KMS-11 (cell line): Measurements from ENCODE around the gene MFSD2A.

Experiments used
- H2AFZ ChIP-seq: fragments of 200-600 bp; sonication (generic); 2 replicates; pipeline ENCODE4 v1.6.1; 2016; ENCODE audit warnings: antibody characterized with exemption, mixed run types, low read depth
- H3K27ac ChIP-seq: fragments of 200-600 bp; sonication (generic); 2 replicates; pipeline ENCODE4 v1.6.1; 2016; ENCODE audit warnings: mild to moderate bottlenecking, mixed run types
- H3K27me3 ChIP-seq: fragments of 200-600 bp; sonication (generic); 2 replicates; pipeline ENCODE4 v1.6.1; 2017; ENCODE audit warnings: mild to moderate bottlenecking, low read depth, mixed run types, moderate library complexity; ENCODE audit not compliant: insufficient read depth
- H3K36me3 ChIP-seq: fragments of 200-600 bp; sonication (generic); 2 replicates; pipeline ENCODE4 v1.6.1; 2017; ENCODE audit warnings: mild to moderate bottlenecking, mixed run types; ENCODE audit not compliant: insufficient read depth
- H3K4me1 ChIP-seq: fragments of 200-600 bp; sonication (generic); 2 replicates; pipeline ENCODE4 v1.6.1; 2016; ENCODE audit warnings: mild to moderate bottlenecking, low read depth, mixed run types; ENCODE audit not compliant: poor library complexity, severe bottlenecking
- H3K4me2 ChIP-seq: fragments of 200-600 bp; sonication (generic); 2 replicates; pipeline ENCODE4 v1.7.0; 2016; ENCODE audit warnings: mild to moderate bottlenecking, mixed run types
- H3K4me3 ChIP-seq: fragments of 200-600 bp; sonication (generic); IDR thresholded peaks from 2 replicates; pipeline ENCODE4 v1.6.1; 2017; ENCODE audit warnings: low read depth, low read length, mixed read lengths; ENCODE audit not compliant: insufficient read depth
- H3K79me2 ChIP-seq: fragments of 200-600 bp; sonication (generic); 2 replicates; pipeline ENCODE4 v1.6.1; 2016; ENCODE audit warnings: low read depth, mixed run types; ENCODE audit not compliant: insufficient read depth
- H3K9ac ChIP-seq: fragments of 200-600 bp; sonication (generic); 2 replicates; pipeline ENCODE4 v1.6.1; 2016; ENCODE audit warnings: mild to moderate bottlenecking, mixed run types
- H4K20me1 ChIP-seq: fragments of 200-600 bp; sonication (generic); 2 replicates; pipeline ENCODE4 v1.6.1; 2016; ENCODE audit warnings: mild to moderate bottlenecking, mixed run types; ENCODE audit not compliant: insufficient read depth
- CTCF ChIP-seq: fragments of 200-600 bp; sonication (generic); conservative IDR thresholded peaks from 2 replicates; pipeline ENCODE4 v1.6.1; 2017; ENCODE audit warnings: low read depth, mild to moderate bottlenecking, antibody characterized with exemption, low read length, moderate library complexity, mixed read lengths

Gene MFSD2A

GRCh38 chr1:39957299-39958015, 2.5 kb downstream of the MFSD2A start:
- H3K4me1 ChIP-seq = peaks cover 9% of the 10 kb centered on the region

GRCh38 chr1:39958403-39959200, 3.7 kb downstream of the MFSD2A start:
- Histone ChIP-seq H3K4me3 (no peak overlapping the region), H3K27ac (no peak overlapping the region), H4K20me1 (no peaks in the 10 kb centered on the region), H3K79me2 (no peaks in the 10 kb centered on the region), H3K4me1 (peaks cover 9% of the 10 kb centered on the region), H3K9ac (no peak overlapping the region), H3K27me3 (no peaks in the 10 kb centered on the region), H2AFZ (no peak overlapping the region), H3K4me2 (no peak overlapping the region), H3K36me3 (no peaks in the 10 kb centered on the region)
- no peak for TF ChIP-seq CTCF

More at GRCh38 chr1:39957299-39958015, 2.5 kb downstream of the MFSD2A start:
- no peak overlapping the region for H3K27ac ChIP-seq
- no peak overlapping the region for H3K4me2 ChIP-seq
- H3K36me3 ChIP-seq = no peaks in the 10 kb centered on the region
- H3K79me2 ChIP-seq = no peaks in the 10 kb centered on the region
- no peak overlapping the region for H3K4me3 ChIP-seq
- H3K27me3 ChIP-seq = no peaks in the 10 kb centered on the region
- no peaks in the 10 kb centered on the region for H4K20me1 ChIP-seq
- no peak for TF ChIP-seq CTCF
- no peak overlapping the region for H3K9ac ChIP-seq
- no peak overlapping the region for H2AFZ ChIP-seq

GRCh38 chr1:39959651-39960333, 4.8 kb downstream of the MFSD2A start:
- Histone ChIP-seq H3K27ac (no peak overlapping the region), H3K4me1 (peaks cover 9% of the 10 kb centered on the region), H3K36me3 (no peaks in the 10 kb centered on the region), H3K79me2 (no peaks in the 10 kb centered on the region), H3K27me3 (no peaks in the 10 kb centered on the region), H4K20me1 (no peaks in the 10 kb centered on the region), H3K4me2 (no peak overlapping the region), H3K4me3 (no peak overlapping the region), H2AFZ (no peak overlapping the region), H3K9ac (no peak overlapping the region)
- no peak for TF ChIP-seq CTCF

- H3K27me3 ChIP-seq = no peaks in the 10 kb centered on the region
- H4K20me1 ChIP-seq = no peaks in the 10 kb centered on the region
- no peak overlapping the region for H2AFZ ChIP-seq
- H3K27ac ChIP-seq = no peak overlapping the region
- H3K4me1 ChIP-seq = peaks cover 9% of the 10 kb centered on the region
- no peak overlapping the region for H3K9ac ChIP-seq
- H3K4me2 ChIP-seq = no peak overlapping the region
- no peaks in the 10 kb centered on the region for H3K36me3 ChIP-seq
- no peak for TF ChIP-seq CTCF
- no peak overlapping the region for H3K4me3 ChIP-seq
- no peaks in the 10 kb centered on the region for H3K79me2 ChIP-seq
Measured at GRCh38 chr1:39960431-39960958, 5.5 kb downstream of the MFSD2A start.
